T47D (cell line): ENCODE data around the gene FAM114A2.
A peak's percentile ranks its signal among the peaks of the same experiment; 100 is the strongest.
"Not testable (repeated sequence)": the region's sequence is repeated elsewhere in the genome, so short reads cannot be mapped to it uniquely, and the experiment has no call there.

Experiments
- DNase-seq, 2 experiments: peaks; one replicate each; pipeline versions ENCODE4 v3.0.0 to v3.0.0-alpha.2; 2011 to 2012; ENCODE audit warnings: low read depth in 1 of 2, low spot score in 1 of 2
- JUND ChIP-seq: IDR thresholded peaks from 2 replicates; pipeline ENCODE4 v1.6.1; 2012; ENCODE audit warnings: low read depth
- in situ Hi-C: cut with HindIII; loops from 2 replicates; pipeline ENCODE4 v1.10.0; 2016; ENCODE audit warnings: low sequenced_read_pairs, low pct_unique_long_range_greater_than_20kb

FAM114A2 gene

GRCh38 chr5:154038707-154039457 is at the start of gene FAM114A2, which contains the start of gene MFAP3:
Gene FAM114A2, minus strand, starts transcription at chr5:154038910. Its CDS starts 3,957 bp downstream, at chr5:154034953.
Gene MFAP3, plus strand, starts transcription at chr5:154038967. Its CDS starts 10,756 bp downstream, at chr5:154049723.
- in situ Hi-C loops = no loop called here
- DNase-seq = peak; percentile 88 to 94
- TF ChIP-seq JUND = no peak

- TF ChIP-seq JUND = no peak
- in situ Hi-C loops = no loop called here
- DNase-seq = peak in 1 of 2 experiments; percentile 57
These were observed 48.5 kb upstream of the FAM114A2 start for GRCh38 chr5:154087260-154087659.

- no peak for DNase-seq
- in situ Hi-C loops = no loop called here
- no peak for TF ChIP-seq JUND
These were observed 47.9 kb upstream of the FAM114A2 start for GRCh38 chr5:154086641-154087040.

DNA sequence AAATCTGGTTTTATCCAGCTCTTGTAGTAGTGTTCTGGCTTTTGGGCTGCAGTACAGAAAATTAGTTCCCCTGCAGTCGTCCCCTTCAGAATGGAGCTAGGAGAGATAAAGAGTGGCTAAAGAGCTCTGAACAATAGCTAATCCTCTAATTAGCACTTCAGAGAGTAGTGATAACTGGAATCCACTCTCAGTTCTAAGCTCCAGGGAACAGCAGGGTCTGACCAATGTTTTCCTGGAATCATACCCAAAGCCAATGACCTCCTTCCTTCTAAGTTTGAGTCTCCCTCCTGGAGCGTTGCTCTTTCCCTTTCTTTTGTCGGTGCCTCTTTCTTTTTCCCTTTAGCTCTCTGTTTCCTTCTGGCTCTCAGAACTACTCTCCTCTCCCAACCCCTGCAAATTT is 47.4 kb upstream of the FAM114A2 start:
- no peak for DNase-seq
- in situ Hi-C loops = no loop called here
- TF ChIP-seq JUND = no peak

- DNase-seq = no peak
- no peak for TF ChIP-seq JUND
- in situ Hi-C loops = no loop called here
These were observed 45.4 kb upstream of the FAM114A2 start for GRCh38 chr5:154084062-154084639.

DNA sequence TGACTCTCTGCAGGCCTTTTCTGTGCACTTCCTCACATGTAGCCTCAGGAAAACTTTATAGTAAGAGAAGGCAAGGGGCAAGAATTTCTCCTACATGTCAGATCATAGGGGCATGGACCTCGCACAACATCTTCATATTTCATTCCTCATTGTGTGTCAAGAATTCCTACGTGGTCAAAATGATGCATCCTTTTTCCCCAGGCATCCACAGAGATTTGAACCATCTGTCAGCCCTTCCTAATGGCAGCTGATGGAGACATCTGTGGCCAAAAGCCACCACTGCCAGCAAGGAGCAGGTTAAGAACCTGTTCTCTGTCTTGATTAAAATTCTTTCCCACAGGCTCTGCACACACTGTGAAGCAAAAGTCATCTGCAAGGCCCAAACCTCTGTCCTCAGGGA is 42.5 kb upstream of the FAM114A2 start:
- no peak for TF ChIP-seq JUND
- in situ Hi-C loops = no loop called here
- DNase-seq = no peak

- DNase-seq = peak in 1 of 2 experiments; percentile 57
- in situ Hi-C loops = no loop called here
- TF ChIP-seq JUND = no peak
These were observed 39.6 kb upstream of the FAM114A2 start for GRCh38 chr5:154078272-154078671.

- DNase-seq = no peak
- TF ChIP-seq JUND = no peak
- in situ Hi-C loops = no loop called here
These were observed 39.0 kb upstream of the FAM114A2 start for GRCh38 chr5:154077696-154078095.

- no peak for DNase-seq
These were observed 37.7 kb upstream of the FAM114A2 start for GRCh38 chr5:154076240-154076922.

DNA sequence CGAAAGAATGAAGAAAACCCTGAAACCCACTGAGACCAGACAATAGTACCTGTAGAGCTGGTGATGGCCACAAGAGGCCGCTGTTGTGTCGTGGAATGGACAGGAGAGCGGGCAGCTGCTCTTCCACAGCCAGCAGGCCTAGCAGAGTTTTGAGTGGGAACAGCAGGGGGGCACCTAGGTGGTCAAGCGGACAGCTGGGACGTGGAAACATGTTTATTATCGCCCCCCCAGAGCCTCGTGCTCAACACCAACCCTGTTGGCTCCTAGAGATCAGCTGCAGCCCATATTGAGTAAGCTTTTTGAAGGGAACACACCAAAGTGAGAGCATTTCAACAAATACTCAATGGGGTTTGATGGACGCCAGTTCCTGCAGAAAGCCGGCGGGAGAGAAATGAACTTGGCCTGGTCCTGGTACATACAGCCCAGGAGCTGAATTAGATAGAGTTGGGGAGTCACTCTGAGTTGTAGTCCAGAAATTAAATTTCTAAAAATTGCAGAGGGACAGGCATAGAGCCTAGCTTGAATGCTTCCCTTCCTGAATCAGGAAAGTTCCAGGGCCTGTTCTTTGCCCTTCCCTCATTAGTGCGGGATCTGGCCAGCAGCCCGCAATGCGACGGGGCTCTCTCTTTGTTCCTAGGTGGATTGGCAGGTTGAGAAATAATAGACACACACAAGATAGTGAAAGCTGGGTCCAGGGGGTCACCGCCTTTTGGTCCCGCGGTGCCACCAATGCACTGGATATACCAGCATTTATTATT is 33.9 kb upstream of the FAM114A2 start:
- in situ Hi-C loops = no loop called here
- peak; percentile 73 to 82 for DNase-seq
- TF ChIP-seq JUND = no peak

More at GRCh38 chr5:154076240-154076922, 37.7 kb upstream of the FAM114A2 start:
- in situ Hi-C loops = no loop called here
- no peak for TF ChIP-seq JUND

- in situ Hi-C loops = no loop called here
These were observed 33.2 kb upstream of the FAM114A2 start for GRCh38 chr5:154071799-154072413.

GRCh38 chr5:154069854-154070253 is 31.1 kb upstream of the FAM114A2 start:
- DNase-seq = peak in 1 of 2 experiments; percentile 53

More at GRCh38 chr5:154071799-154072413, 33.2 kb upstream of the FAM114A2 start:
- DNase-seq = no peak
- no peak for TF ChIP-seq JUND

More at GRCh38 chr5:154069854-154070253, 31.1 kb upstream of the FAM114A2 start:
- in situ Hi-C loops = not testable (repeated sequence)
